Measurements from ENCODE around the gene PCDHGA8.
"Not testable (repeated sequence)": the region's sequence is repeated elsewhere in the genome, so short reads cannot be mapped to it uniquely, and the experiment has no call there.

Gene PCDHGA8

DNA sequence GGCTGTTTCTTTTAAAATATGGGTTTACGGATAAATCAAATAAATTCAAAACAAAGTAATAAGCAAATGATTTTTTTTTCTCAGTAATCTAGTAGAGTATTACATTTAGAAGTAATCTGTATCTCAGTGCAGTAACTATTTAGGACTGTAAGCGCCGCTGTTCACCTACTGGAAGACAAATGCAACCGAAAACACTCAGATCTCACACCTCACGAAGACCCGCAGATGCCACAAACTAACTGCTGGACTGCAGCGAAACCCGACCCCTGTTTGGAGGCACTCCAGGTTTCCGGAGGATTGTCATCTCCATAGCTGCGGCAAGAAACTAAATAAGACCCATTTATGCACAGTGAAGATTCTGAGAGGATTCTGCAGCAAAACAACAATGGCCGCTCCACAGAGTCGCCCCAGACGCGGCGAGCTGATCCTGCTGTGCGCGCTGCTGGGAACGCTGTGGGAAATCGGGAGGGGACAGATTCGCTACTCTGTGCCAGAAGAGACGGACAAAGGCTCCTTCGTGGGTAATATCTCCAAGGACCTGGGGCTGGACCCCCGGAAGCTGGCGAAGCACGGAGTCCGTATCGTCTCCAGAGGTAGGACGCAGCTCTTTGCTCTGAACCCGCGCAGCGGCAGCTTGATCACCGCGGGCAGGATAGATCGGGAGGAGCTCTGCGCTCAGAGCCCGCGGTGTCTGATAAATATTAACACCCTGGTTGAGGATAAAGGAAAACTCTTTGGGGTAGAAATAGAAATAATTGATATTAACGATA lies at the start of gene PCDHGA8:
PCDHGA8 (plus strand) TSS at position 205 of the 770 bp plus-strand sequence; CDS start at position 386, 181 bp downstream.
- DNase-seq (ENCODE audit: low read depth) = no peak

DNA sequence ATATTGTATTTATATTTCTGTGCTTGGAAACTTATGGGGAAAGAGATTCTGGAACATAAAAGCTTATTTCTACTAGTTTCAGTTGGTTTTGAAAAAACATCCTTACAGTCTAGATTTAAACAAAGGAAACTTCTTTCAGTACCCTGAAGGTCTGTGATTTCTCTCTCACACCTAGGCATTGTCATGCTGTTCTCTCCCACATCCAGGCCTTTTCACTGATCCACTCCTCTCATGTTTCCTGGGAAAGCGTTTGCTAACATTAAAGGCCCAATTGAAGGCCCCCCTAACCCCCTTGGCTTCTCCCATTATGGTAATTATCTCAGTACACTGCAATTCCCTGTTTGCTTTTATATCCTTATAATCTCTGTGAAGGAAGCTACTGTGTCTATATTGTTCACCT lies 49.7 kb upstream of the PCDHGA8 start:
- DNase-seq (ENCODE audit: low read depth) = no peak

DNA sequence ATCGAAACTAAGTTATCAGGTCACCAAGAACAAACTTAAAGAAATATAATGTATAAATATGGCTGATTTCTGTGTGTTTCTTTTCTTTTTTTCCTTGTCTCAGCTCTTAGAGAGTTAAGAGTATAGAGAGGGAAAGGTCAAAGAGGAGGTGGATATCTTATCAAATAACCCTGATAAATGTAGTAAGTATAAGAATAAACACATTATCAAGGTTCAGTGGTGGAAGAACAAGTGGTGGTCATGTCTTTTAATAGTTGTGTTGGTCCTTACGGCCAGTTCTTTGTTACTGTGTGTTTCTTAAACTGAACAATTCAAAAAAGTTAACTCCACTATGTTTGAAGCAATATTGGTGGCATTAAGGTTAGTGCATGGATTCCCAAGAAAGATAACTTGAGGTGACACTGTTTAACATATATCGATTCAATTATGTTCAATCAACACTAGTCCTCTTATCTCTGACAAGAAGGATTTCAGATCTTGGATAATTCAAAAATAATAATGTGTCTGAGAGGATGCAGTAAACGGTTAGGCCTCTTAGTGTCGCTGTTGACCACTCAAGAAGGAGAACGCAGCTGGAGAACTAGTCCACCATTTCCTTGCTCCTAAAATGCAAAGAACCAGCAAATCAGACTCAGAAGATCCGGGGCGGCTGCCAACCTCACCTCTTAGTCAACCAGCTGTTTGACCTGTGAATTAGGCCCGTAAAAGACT lies 49.0 kb upstream of the PCDHGA8 start, which contains the start of gene PCDHGA3:
PCDHGA3 (plus strand) TSS at position 588 of the 711 bp plus-strand sequence. CDS start 205 bp downstream, outside the sequence.
- no peak for DNase-seq (ENCODE audit: low read depth)

DNA sequence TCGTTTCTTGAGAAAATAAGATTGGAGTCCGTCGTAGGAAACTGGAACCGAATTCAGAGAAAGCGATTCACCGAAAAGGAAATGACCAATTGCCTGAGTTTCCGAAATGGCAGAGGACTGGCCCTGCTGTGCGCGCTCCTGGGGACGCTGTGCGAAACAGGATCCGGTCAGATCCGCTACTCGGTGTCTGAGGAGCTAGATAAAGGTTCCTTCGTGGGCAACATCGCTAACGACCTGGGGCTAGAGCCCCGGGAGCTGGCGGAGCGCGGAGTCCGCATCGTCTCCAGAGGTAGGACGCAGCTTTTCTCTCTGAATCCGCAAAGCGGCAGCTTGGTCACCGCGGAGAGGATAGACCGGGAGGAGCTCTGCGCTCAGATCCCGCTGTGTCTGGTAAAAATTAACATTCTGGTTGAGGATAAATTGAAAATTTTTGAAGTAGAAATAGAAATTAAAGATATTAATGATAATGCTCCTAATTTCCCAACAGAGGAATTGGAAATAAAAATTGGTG lies 48.4 kb upstream of the PCDHGA8 start:
- no peak for DNase-seq (ENCODE audit: low read depth)

DNA sequence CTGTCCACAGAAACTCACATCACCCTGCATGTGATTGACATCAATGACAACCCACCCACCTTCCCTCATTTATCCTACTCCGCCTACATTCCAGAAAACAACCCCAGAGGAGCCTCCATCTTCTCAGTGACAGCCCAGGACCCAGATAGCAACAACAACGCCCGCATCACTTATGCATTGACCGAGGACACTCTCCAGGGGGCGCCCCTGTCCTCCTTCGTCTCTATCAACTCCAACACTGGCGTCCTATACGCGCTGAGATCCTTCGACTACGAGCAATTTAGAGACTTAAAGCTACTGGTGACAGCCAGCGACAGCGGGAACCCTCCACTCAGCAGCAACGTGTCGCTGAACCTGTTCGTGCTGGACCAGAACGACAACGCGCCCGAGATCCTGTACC lies 47.1 kb upstream of the PCDHGA8 start:
- no peak for DNase-seq (ENCODE audit: low read depth)

DNA sequence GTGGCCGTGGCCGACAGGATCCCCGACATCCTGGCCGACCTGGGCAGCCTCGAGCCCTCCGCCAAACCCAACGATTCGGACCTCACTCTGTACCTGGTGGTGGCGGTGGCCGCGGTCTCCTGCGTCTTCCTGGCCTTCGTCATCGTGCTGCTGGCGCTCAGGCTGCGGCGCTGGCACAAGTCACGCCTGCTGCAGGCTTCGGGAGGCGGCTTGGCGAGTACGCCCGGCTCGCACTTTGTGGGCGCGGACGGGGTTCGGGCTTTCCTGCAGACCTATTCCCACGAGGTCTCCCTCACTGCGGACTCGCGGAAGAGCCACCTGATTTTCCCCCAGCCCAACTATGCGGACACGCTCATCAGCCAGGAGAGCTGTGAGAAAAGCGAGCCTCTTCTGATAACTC lies 46.4 kb upstream of the PCDHGA8 start:
- not testable (repeated sequence) for DNase-seq (ENCODE audit: low read depth)

DNA sequence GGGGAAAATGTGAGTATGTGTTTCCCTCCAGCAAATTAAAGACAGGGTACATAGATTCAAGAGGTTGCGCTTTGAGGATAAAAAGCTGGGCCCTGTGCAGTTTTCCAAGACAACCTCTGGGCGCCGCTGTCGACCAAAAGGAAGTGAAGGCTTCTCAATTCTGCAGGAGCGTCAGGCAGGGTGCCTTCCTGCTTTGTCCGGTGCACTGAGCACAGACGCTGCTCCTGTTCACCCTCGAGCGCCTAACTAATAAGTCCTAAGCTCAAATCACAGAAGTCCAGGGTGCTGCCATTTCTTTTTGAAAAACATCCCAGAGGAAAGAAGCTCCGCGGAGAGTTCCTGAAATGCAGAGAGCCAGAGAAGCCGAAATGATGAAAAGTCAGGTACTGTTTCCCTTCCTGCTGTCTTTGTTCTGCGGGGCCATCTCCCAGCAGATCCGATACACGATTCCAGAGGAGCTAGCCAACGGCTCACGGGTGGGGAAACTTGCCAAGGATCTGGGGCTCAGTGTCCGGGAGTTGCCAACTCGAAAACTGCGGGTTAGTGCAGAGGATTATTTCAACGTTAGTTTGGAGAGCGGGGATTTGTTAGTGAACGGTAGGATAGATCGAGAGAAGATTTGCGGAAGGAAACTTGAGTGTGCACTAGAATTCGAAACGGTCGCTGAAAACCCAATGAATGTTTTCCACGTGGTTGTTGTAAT lies 42.4 kb upstream of the PCDHGA8 start, which contains the start of gene PCDHGB1:
PCDHGB1 (plus strand) TSS at position 183 of the 703 bp plus-strand sequence; CDS start at position 345, 162 bp downstream.
- DNase-seq (ENCODE audit: low read depth) = no peak

DNA sequence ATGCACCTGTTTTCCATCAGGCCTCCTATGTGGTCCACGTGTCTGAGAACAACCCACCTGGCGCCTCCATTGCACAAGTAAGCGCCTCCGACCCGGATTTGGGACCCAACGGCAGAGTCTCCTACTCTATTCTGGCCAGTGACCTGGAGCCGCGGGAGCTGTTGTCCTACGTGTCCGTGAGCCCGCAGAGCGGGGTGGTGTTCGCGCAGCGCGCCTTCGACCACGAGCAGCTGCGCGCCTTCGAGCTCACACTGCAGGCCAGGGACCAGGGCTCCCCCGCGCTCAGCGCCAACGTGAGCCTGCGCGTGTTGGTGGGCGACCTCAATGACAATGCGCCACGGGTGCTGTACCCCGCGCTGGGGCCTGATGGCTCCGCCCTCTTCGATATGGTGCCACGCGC lies 40.8 kb upstream of the PCDHGA8 start:
- DNase-seq (ENCODE audit: low read depth) = no peak

DNA sequence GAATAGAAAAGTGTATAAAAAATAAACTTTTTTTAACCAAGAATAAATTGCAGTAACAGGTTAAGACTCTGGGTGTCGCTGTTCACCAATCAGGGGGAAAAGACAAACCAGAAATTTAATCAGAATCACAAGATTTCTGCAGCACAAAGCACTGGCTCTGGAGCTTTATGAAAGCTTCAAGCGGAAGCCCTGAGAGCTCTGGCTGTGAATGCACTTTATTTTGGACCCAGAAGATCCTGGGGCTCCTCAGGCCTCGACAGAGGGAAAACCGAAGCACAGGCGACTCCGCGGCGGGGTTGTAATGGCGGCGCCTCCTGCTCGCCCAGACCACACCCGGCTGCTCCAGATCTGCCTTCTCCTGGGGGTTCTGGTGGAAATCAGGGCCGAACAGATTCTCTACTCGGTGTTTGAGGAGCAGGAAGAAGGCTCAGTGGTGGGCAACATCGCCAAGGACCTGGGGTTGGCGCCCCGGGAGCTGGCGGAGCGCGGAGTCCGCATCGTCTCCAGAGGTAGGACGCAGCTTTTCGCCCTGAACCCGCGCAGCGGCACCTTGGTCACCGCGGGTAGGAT lies 37.4 kb upstream of the PCDHGA8 start, which contains the start of gene PCDHGA4:
PCDHGA4 (plus strand) TSS at position 122 of the 570 bp plus-strand sequence; CDS start at position 209, 87 bp downstream.
- DNase-seq (ENCODE audit: low read depth) = no peak

DNA sequence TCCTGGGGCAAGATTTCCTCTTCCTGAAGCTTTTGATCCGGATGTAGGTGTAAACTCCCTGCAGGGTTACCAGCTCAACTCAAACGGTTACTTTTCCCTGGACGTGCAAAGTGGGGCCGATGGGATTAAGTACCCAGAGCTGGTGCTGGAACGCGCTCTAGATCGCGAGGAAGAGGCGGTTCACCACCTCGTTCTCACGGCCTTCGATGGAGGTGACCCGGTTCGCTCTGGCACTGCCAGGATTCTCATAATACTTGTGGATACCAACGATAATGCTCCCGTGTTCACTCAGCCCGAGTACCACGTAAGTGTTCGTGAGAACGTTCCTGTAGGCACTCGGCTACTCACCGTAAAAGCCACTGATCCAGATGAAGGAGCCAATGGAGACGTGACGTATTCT lies 36.8 kb upstream of the PCDHGA8 start:
- DNase-seq (ENCODE audit: low read depth) = no peak

DNA sequence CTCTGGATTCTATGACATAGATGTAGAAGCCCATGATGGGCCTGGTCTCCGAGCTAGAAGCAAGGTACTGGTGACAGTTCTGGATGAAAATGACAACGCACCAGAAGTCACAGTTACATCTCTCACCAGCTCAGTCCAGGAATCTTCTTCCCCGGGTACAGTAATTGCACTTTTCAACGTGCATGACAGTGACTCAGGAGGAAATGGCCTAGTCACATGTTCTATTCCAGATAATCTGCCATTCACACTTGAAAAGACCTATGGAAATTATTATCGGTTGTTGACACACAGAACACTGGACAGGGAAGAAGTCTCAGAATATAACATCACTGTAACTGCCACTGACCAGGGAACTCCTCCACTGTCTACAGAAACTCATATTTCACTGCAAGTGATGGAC lies 36.3 kb upstream of the PCDHGA8 start:
- DNase-seq (ENCODE audit: low read depth) = no peak

DNA sequence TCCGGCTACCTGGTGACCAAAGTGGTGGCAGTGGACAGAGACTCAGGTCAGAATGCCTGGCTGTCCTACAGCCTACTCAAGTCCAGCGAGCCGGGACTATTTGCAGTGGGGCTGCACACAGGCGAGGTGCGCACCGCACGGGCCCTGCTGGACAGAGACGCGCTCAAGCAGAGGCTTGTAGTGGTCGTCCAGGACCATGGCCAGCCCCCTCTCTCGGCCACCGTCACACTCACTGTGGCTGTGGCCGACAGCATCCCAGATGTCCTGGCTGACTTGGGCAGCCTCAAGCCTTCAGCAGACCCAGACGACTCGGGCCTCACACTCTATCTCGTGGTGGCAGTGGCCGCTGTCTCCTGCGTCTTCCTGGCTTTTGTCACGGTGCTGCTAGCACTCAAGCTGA lies 35.5 kb upstream of the PCDHGA8 start:
- no peak for DNase-seq (ENCODE audit: low read depth)

DNA sequence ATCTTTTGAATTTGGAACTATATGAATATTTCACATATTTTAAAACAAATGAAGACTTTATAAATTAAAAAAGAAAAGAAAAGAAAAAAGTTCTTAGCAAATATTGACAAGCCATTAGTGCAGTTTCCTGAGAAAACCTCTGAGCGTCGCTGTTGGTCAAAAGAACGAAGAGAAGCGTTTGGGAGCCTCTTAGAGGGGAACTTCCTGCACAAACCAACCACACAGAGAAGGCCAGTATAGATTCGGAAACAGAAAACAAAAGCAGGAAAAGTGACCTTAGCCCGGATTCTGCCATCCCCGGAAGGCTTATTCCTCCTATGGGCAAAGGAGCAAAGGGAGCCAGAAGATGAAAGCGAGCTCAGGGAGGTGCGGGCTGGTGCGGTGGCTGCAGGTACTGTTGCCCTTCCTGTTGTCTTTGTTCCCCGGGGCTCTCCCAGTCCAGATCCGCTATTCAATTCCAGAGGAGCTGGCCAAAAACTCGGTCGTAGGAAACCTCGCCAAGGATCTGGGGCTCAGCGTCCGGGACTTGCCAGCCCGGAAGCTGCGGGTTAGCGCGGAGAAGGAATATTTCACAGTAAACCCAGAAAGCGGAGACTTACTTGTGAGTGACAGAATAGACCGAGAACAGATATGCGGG lies 32.5 kb upstream of the PCDHGA8 start, which contains the start of gene PCDHGB2:
PCDHGB2 (plus strand) TSS at position 205 of the 637 bp plus-strand sequence; CDS start at position 347, 142 bp downstream.
- DNase-seq (ENCODE audit: low read depth) = no peak

DNA sequence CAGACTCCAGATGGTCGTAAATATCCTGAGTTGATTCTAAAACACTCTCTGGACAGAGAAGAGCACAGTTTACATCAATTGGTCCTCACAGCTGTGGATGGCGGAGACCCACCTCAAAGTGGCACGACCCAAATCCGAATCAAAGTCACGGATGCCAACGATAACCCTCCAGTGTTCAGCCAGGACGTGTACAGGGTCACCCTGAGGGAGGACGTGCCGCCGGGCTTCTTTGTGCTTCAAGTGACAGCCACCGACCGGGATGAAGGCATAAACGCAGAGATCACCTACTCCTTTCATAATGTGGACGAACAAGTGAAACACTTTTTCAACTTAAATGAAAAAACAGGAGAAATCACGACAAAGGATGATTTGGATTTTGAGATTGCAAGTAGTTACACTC lies 31.7 kb upstream of the PCDHGA8 start:
- DNase-seq (ENCODE audit: low read depth) = no peak

DNA sequence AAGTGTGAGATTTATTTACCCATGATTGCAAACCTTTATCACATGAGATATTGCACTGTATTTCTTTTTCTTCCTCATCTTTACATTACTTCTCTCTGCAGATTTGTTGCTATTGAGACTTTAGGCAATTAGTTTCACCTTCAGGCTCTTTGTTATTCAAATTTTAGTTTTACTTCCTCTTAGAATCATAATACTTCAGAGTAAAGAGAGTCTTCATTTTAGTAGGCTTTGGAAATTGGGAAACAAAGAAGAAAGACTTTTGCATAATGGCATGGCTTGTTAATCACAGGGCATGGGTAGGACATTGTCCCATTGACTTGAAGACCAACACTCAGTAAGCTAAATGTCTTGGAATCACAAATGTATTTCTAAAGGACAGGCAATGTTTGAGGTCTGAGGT lies 29.7 kb upstream of the PCDHGA8 start:
- no peak for DNase-seq (ENCODE audit: low read depth)

DNA sequence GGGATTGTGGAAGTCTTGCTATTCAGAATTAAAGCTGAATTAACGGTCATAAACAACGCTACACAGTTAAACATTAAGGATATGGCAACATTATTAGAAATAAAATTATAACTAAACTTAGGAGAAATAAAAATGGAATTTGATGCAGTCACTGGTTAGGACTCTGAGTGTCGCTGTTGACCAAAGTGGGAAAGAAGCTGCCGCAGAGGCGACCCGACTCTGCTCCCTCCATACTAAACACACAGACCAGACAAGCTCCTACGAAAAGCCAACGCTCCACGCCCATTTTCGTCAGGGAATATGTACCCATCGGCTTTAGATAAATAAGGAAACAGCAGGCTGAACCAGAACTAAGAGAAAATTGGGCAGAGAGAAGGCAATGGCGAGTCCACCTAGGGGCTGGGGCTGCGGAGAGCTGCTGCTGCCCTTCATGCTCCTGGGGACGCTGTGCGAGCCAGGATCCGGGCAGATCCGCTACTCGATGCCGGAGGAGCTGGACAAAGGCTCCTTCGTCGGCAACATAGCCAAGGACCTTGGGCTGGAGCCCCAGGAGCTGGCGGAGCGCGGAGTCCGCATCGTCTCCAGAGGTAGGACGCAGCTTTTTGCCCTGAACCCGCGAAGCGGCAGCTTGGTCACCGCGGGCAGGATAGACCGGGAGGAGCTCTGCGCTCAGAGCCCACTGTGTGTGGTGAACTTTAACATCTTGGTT lies 28.3 kb upstream of the PCDHGA8 start, which contains the start of gene PCDHGA5:
PCDHGA5 (plus strand) TSS at position 211 of the 709 bp plus-strand sequence; CDS start at position 380, 169 bp downstream.
- no peak for DNase-seq (ENCODE audit: low read depth)

DNA sequence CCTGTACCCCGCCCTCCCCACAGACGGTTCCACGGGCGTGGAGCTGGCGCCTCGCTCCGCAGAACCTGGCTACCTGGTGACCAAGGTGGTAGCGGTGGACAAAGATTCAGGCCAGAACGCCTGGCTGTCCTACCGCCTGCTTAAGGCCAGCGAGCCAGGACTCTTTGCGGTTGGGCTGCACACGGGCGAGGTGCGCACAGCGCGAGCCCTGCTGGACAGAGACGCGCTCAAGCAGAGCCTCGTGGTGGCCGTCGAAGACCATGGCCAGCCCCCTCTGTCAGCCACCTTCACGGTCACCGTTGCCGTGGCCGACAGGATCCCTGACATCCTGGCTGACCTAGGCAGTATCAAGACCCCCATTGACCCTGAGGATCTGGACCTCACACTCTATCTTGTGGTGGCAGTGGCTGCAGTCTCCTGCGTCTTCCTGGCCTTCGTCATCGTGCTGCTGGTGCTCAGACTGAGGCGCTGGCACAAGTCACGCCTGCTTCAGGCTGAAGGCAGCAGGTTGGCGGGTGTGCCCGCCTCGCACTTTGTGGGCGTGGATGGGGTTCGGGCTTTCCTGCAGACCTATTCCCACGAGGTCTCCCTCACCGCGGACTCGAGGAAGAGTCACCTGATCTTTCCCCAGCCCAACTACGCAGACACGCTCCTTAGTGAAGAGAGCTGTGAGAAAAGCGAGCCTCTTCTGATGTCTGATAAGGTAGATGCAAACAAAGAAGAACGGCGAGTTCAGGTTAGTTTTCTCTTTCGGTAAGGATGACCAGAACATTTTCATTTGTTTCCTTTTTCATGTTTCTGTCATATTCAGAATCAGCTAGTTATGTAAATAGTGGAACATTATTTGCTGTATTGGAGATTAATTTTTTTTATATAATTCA lies 26.2 kb upstream of the PCDHGA8 start:
- no peak for DNase-seq (ENCODE audit: low read depth)

DNA sequence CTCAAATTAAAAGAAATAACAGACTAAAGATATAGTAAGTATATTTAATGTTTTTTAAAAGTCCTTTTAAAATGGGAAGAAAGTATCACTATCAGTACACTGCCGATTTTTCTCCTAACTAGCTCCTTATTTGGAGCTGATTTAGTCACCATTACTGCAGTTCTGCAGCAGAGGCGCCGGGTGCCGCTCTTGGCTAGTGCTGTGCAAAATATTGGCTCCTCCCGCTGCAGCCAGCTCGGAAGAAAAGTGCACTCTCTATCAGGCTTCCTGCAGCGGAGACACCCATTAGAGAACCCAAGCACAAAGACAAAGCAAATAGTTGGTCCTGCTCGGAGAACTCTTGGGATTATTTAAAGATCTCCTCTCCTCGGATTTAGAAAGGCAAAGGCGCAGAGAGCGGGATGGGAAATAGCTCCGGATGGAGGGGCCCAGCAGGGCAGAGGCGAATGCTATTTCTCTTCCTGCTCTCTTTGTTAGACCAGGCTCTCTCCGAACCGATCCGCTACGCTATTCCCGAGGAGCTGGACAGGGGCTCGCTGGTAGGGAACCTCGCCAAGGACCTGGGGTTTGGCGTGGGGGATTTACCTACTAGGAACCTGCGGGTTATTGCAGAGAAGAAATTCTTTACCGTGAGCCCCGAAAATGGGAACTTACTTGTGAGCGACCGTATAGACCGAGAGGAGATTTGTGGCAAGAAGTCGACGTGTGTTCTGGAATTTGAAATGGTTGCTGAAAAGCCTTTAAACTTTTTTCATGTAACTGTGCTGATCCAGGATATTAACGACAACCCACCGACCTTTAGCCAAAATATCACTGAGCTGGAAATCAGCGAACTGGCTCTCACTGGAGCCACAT lies 22.2 kb upstream of the PCDHGA8 start, which contains the start of gene PCDHGB3:
PCDHGB3 (plus strand) TSS at position 249 of the 855 bp plus-strand sequence; CDS start at position 402, 153 bp downstream.
- DNase-seq (ENCODE audit: low read depth) = no peak

All from non-pigmented ciliary epithelial cell (primary cell).